Measurements from ENCODE around the gene TMEM191C.
"Not testable (repeated sequence)": the region's sequence is repeated elsewhere in the genome, so short reads cannot be mapped to it uniquely, and the experiment has no call there.

The TMEM191C gene

DNA sequence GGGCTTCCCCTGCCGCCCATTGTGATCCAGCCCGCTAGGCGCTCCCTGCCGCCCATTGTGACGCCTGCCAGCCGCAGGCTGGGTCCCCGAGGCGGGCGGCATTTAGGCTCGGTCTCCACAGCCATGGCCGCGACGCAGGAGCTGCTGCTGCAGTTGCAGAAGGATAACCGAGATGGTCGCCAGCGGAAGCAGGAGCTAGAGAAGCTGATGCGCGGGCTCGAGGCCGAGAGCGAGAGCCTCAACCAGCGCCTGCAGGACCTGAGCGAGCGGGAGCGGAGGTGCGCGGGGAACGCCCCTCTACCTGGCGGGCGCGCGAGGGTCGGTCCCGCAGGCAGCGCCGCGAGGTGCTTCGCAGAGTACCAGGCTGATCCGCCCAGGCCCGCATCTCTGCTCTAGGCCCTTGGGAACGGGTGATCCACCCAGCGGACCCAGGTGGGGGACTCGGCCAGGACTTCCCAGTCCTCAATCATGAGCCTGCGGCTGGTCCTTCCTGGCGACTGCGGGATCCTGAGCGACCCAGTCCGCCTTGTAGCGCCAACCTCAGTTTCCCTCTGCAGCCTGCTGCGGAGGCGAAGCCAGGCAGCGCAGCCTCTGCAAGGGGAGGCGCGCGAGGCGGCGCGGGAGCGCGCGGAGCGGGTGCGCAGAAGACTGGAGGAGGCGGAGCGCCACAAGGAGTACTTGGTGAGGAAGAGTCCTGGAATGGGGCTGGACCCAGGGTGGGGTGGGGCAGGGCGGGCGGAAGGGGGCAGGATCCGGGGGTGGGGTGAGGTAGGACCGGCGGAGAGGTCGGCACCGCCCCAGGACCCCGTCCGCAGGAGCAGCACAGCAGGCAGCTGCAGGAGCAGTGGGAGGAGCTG is at the start of gene TMEM191C:
TSS of gene TMEM191C (plus strand) at position 51 of the 857 bp plus-strand sequence. CDS start at position 124, 73 bp downstream.
- not testable (repeated sequence) for H3K4me1 ChIP-seq (ENCODE audit: control insufficient read depth, insufficient read depth, low read length, unreplicated experiment); H3K27ac ChIP-seq (ENCODE audit: low read depth, low read length); H3K36me3 ChIP-seq (ENCODE audit: insufficient read depth, low read length); H3K27me3 ChIP-seq (ENCODE audit: insufficient read depth, low read length); H2AFZ ChIP-seq (ENCODE audit: low read length, unreplicated experiment); H3K79me2 ChIP-seq (ENCODE audit: control insufficient read depth, insufficient read depth, low read length, unreplicated experiment); H3K4me3 ChIP-seq (ENCODE audit: low read depth, low read length)

DNA sequence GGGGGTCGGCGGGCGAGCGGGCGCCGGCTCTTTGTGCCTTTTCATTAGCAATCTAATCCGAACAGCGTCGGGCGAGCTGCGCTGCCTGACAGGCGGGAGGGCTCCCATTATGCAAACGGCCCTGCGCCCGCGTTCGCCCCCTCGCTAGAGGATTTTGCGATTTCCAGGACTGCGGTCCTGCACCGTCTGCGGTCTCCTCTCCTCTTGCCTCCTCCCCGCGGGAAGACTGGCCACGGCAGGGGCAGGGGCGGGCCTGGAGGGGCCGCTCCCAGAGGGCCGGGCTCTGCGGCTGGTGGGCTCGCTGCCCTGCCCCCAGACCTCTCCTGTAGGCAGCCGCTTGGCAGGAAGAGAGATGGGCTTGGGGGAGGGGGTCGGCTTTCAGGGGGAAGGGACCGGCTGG is 49.3 kb upstream of the TMEM191C start:
- H3K27ac ChIP-seq (ENCODE audit: low read depth, low read length); H3K4me3 ChIP-seq (ENCODE audit: low read depth, low read length): not testable (repeated sequence)

DNA sequence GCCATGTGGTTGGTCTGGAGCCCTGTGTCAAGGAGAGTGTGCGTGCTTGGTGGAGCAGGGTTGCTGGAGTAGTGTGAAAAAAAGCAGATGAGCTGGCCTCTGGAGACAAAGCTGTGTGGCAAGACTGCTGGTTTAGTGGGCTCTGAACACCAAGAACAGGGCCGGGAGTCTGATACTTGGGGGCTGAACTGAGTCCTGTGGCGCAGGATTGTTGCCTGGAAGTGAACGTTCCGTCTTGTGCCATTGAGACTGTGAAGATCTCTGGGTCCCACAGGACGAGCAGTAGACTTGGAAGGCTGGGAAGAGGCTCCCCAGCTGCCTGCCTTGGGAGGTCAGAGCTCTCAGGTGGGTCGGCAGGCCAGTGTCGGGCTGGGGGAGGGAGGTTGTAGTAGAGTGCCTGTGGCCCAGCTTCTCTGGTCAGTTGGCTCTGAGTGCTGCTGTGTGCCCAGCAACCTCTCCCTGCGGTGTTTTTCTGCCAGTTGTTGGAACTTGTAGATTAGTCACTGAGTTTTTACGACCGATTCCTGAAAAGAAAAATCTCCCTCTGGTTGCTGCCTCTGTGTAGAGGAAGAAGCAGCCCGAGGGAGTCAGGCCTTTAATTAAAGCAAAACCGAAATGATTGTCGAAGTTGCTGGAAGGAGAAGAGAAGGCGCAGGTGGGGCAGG is 48.1 kb upstream of the TMEM191C start:
- H3K4me3 ChIP-seq (ENCODE audit: low read depth, low read length); H2AFZ ChIP-seq (ENCODE audit: low read length, unreplicated experiment); H3K36me3 ChIP-seq (ENCODE audit: insufficient read depth, low read length); H3K27ac ChIP-seq (ENCODE audit: low read depth, low read length); H3K27me3 ChIP-seq (ENCODE audit: insufficient read depth, low read length); H3K79me2 ChIP-seq (ENCODE audit: control insufficient read depth, insufficient read depth, low read length, unreplicated experiment); H3K4me1 ChIP-seq (ENCODE audit: control insufficient read depth, insufficient read depth, low read length, unreplicated experiment): not testable (repeated sequence)

More for the DNA sequence above, 49.3 kb upstream of the TMEM191C start:
- H3K79me2 ChIP-seq (ENCODE audit: control insufficient read depth, insufficient read depth, low read length, unreplicated experiment); H3K27me3 ChIP-seq (ENCODE audit: insufficient read depth, low read length); H2AFZ ChIP-seq (ENCODE audit: low read length, unreplicated experiment); H3K4me1 ChIP-seq (ENCODE audit: control insufficient read depth, insufficient read depth, low read length, unreplicated experiment); H3K36me3 ChIP-seq (ENCODE audit: insufficient read depth, low read length): not testable (repeated sequence)

DNA sequence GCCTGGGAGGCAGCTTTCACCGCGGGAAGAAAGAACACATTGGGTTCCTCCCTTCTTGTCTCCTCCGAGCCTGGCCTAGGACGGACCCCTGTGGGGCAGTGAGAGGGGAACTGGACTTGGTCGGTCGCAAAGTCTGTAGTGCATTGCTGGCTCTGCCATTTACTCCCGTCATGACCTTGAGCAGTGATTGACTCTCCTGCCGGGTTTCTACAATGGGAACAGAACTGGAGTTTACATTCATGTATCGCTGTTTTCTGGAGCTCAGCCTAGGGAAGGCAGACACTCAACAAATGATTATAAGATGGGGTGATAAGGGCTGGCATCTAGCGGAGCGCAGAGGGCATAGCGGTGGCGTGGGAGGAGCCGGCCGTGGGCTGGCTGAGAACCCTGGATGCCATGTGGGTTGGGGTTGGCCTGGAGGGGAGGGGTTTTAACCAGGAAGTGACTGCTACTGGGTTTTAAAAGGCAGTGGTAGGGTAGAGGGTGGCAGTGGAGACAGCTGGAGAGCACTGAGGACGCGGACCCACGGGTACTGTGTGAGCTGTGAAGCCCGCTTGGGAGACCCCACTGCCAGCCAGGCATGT is 46.9 kb upstream of the TMEM191C start:
- H3K27me3 ChIP-seq (ENCODE audit: insufficient read depth, low read length); H2AFZ ChIP-seq (ENCODE audit: low read length, unreplicated experiment); H3K4me1 ChIP-seq (ENCODE audit: control insufficient read depth, insufficient read depth, low read length, unreplicated experiment); H3K79me2 ChIP-seq (ENCODE audit: control insufficient read depth, insufficient read depth, low read length, unreplicated experiment); H3K4me3 ChIP-seq (ENCODE audit: low read depth, low read length); H3K36me3 ChIP-seq (ENCODE audit: insufficient read depth, low read length); H3K27ac ChIP-seq (ENCODE audit: low read depth, low read length): not testable (repeated sequence)

DNA sequence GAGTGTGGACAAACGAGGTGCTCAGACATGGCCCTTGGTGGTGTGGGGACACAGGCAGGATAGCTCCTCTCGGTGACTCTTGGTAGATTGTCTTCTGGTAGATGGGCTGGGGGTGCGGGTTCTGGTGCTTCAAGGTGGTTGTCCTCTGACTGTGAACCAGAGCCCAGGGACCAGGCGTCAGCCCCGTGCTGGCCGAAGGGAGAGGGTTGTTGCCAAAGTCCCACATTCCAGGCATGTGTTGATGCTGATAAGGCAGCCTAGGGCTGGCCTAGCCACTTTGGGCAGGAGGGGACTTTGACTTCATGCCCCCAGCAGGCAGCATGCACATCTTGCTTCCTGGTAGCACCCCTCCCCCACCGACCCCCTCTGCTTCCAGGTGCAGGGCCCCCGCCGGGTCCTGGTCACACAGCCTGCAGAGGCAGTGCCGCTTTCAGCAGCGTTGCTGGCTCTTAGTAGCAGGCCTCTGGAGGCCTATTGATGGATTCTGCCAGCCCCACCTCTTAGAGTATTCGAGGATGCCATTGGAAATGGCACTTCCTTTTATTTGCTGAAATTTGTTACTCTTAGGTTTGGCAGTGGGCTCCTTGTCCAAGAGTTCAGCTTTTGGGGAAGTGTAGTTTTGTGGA is 43.0 kb upstream of the TMEM191C start:
- not testable (repeated sequence) for H3K4me1 ChIP-seq (ENCODE audit: control insufficient read depth, insufficient read depth, low read length, unreplicated experiment); H3K79me2 ChIP-seq (ENCODE audit: control insufficient read depth, insufficient read depth, low read length, unreplicated experiment); H3K27me3 ChIP-seq (ENCODE audit: insufficient read depth, low read length); H3K27ac ChIP-seq (ENCODE audit: low read depth, low read length); H3K36me3 ChIP-seq (ENCODE audit: insufficient read depth, low read length); H2AFZ ChIP-seq (ENCODE audit: low read length, unreplicated experiment); H3K4me3 ChIP-seq (ENCODE audit: low read depth, low read length)

DNA sequence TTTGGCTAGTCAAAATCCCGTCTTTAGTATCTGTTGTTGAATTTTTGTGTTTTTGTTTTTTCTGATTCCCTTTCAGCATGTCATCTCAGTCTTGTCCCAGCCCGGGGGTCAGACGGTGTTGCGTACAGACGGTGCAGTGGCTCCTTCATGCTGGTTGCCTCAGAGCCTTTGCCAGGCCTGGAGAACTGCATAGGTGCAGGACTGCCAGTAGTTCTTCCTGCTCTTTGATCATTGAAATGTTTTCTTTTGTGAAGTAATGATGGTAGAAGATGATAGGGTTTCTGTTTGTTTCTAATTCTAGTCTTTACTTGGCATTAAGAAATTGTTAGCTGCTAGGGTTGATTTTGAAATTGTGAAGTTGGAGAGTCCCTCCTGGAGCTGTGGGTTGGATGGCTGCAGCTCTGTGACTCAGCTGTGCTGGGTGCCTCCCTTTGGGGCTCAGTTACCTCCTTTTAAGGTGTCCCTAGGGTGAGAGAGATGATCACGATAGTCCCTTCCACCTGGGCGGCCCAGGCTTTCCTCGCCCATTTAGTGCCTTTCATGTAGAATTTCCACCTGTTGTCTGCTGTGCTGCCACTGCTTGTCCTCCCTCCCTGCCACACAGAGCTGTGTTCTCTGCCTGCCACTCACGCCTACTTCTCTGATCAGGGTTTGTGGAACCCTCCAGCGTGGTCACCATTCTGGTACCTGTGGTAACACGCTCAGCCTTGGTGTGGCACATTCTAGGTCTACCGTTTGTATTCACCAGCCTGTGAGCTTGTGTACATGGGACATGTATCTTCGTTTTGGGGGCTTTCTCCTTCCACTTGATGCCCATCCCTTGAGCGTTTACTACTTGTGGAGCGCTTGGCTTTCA is 32.6 kb upstream of the TMEM191C start:
- not testable (repeated sequence) for H3K27ac ChIP-seq (ENCODE audit: low read depth, low read length); H2AFZ ChIP-seq (ENCODE audit: low read length, unreplicated experiment); H3K36me3 ChIP-seq (ENCODE audit: insufficient read depth, low read length)

DNA sequence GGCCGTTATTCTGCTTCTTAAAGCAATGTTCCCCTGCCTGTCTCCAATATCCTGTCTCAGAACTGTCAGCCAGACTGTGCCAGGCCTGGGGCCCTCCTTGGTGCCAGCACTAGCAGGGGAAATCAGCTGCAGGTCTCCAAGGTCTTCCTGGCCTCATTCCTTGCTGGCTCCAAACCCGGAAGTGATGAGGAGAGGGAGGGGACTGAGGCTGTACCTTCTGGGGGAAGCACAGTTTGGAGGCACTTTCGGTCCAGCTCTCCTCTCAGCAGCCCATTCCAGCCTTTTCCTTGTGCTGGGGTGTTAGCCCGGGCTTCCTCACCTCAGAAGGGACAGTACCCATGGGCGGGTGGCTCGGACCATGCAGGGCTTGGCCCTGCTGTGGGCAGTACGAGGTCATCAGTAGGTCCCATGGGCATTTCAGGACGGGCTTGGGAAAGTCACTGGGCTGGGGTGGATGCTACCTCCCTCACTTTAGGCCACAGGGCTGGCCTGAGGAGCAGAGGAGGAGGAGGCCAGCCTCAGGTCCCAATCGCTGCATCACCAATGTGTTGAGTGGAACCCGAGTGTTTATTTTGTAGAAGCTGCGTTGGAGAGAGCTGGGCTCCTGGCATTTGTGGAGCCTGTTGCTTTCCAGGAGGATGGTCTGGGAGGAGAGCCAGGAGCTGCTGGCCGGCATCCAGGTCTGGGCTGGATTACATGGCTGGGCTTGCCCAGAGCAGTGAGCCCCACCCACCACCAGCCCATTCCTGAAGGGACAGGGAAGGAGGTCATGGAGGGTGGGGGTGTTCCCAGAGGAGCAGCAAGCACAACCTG is 31.0 kb upstream of the TMEM191C start:
- not testable (repeated sequence) for H3K79me2 ChIP-seq (ENCODE audit: control insufficient read depth, insufficient read depth, low read length, unreplicated experiment); H3K4me3 ChIP-seq (ENCODE audit: low read depth, low read length); H2AFZ ChIP-seq (ENCODE audit: low read length, unreplicated experiment); H3K36me3 ChIP-seq (ENCODE audit: insufficient read depth, low read length); H3K27me3 ChIP-seq (ENCODE audit: insufficient read depth, low read length); H3K27ac ChIP-seq (ENCODE audit: low read depth, low read length); H3K4me1 ChIP-seq (ENCODE audit: control insufficient read depth, insufficient read depth, low read length, unreplicated experiment)

More for the DNA sequence above, 32.6 kb upstream of the TMEM191C start:
- not testable (repeated sequence) for H3K79me2 ChIP-seq (ENCODE audit: control insufficient read depth, insufficient read depth, low read length, unreplicated experiment); H3K27me3 ChIP-seq (ENCODE audit: insufficient read depth, low read length); H3K4me3 ChIP-seq (ENCODE audit: low read depth, low read length); H3K4me1 ChIP-seq (ENCODE audit: control insufficient read depth, insufficient read depth, low read length, unreplicated experiment)

DNA sequence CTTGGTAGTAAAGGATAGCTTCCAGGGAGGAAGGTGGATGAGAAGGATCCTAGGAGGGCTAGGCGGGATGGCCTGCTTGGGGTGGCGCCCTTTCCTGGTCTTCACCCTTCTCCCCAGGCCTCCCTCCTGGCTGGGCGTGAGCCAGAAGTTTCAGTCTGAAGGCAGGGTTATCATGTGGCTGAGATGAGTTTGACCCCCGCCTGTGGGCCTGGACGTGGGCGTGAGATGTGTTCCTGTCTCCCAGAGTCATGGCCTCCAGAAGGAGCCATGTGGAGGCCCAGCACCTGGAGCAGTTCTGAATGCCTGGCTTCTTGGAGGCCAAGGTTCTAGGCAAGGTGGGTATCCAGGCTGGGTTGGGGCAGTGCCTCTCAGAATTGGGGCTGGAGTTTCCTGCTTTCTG is 29.2 kb upstream of the TMEM191C start:
- not testable (repeated sequence) for H3K27ac ChIP-seq (ENCODE audit: low read depth, low read length); H3K79me2 ChIP-seq (ENCODE audit: control insufficient read depth, insufficient read depth, low read length, unreplicated experiment); H3K27me3 ChIP-seq (ENCODE audit: insufficient read depth, low read length); H3K4me3 ChIP-seq (ENCODE audit: low read depth, low read length); H3K4me1 ChIP-seq (ENCODE audit: control insufficient read depth, insufficient read depth, low read length, unreplicated experiment); H3K36me3 ChIP-seq (ENCODE audit: insufficient read depth, low read length); H2AFZ ChIP-seq (ENCODE audit: low read length, unreplicated experiment)

DNA sequence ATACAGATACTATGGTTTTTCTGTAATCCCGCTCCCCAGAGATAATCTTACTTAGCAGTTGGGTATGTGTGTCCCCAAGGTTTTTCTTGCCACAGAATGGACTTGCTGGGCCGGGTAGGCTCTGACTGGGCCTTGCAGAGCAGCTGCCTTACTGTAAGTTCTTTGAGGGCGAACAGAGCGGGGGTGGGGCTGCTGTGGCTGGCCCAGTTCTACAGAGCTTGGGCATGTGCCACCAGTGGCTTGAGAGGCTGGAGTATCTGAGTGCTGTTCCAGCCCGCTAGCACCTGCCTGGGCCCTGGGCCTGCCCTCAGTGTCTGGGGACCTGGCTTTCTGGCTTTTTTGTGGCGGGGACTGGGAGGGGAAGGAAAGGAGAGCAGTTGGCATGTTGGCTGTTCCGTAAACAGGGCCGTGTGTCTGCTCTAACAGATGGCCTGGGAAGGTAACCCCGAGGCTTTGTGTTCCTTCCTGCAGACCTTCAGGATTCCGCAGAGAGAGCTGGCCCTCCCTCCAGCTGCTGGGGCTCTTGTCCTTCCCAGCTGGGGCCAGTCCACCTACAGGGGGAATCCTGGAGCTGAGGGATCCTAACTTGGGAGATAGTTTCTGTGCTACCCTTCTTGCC is 27.1 kb upstream of the TMEM191C start:
- not testable (repeated sequence) for H3K79me2 ChIP-seq (ENCODE audit: control insufficient read depth, insufficient read depth, low read length, unreplicated experiment); H3K4me1 ChIP-seq (ENCODE audit: control insufficient read depth, insufficient read depth, low read length, unreplicated experiment); H3K27me3 ChIP-seq (ENCODE audit: insufficient read depth, low read length); H3K36me3 ChIP-seq (ENCODE audit: insufficient read depth, low read length); H3K27ac ChIP-seq (ENCODE audit: low read depth, low read length); H3K4me3 ChIP-seq (ENCODE audit: low read depth, low read length); H2AFZ ChIP-seq (ENCODE audit: low read length, unreplicated experiment)
